ENCODE results near the gene DLX2. TPM values are rescaled to one million over a fixed set of nuclear protein-coding genes. Genes with fewer than 3 reads are reported as not detected.

The DLX2 gene
- total and polyA plus RNA-seq, 2 of the 13 experiments (the other 11 are each of a cell fraction or from before 2014, with no cell fraction given) = 0.07 to 0.15 TPM

GRCh38 chr2:172101821-172102390 lies 794 bp downstream of the DLX2 start (continued):
- TF ChIP-seq ZNF710 (CRISPR knock-in tag; IDR thresholded peaks at IDR 0.05; ENCODE audit: borderline replicate concordance) (peak; percentile 2; the same call in 1 of the 2 replicates), CAMTA2 (CRISPR knock-in tag; IDR thresholded peaks at IDR 0.05; ENCODE audit: borderline replicate concordance) (no peak), RAD21 (CRISPR knock-in tag; IDR thresholded peaks at IDR 0.05) (peak; percentile 14; the same call in 1 of the 2 replicates), ZIK1 (CRISPR knock-in tag; IDR thresholded peaks at IDR 0.05; ENCODE audit: borderline replicate concordance, low read depth) (0 out of 2 replicates have a peak, but pooled peaks have one; percentile 8), SIN3A (IDR thresholded peaks at IDR 0.05; ENCODE audit: borderline replicate concordance, low read depth, low read length) (0 out of 2 replicates have a peak, but pooled peaks have one; percentile 26), ZNF180 (CRISPR knock-in tag; IDR thresholded peaks at IDR 0.05; ENCODE audit: borderline replicate concordance, low read depth) (no peak), ETV5 (CRISPR knock-in tag; IDR thresholded peaks at IDR 0.05; ENCODE audit: borderline replicate concordance) (no peak), FUBP1 (CRISPR knock-in tag; IDR thresholded peaks at IDR 0.05; ENCODE audit: borderline replicate concordance) (0 out of 2 replicates have a peak, but pooled peaks have one; percentile 73), NFKB2 (CRISPR knock-in tag; IDR thresholded peaks at IDR 0.05; ENCODE audit: borderline replicate concordance) (0 out of 2 replicates have a peak, but pooled peaks have one; percentile 43), KDM4B (CRISPR knock-in tag; IDR thresholded peaks at IDR 0.05) (0 out of 2 replicates have a peak, but pooled peaks have one; percentile 14), PRDM10 (CRISPR knock-in tag; IDR thresholded peaks at IDR 0.05; ENCODE audit: low read depth) (no peak), ZSCAN12 (CRISPR knock-in tag; IDR thresholded peaks at IDR 0.05) (no peak), IRF9 (CRISPR knock-in tag; IDR thresholded peaks at IDR 0.05; ENCODE audit: borderline replicate concordance) (peak; percentile 43; the same call in 1 of the 2 replicates), ZNF614 (CRISPR knock-in tag; IDR thresholded peaks at IDR 0.05; ENCODE audit: borderline replicate concordance) (0 out of 2 replicates have a peak, but pooled peaks have one; percentile 9), ZNF768 (CRISPR knock-in tag; IDR thresholded peaks at IDR 0.05) (0 out of 2 replicates have a peak, but pooled peaks have one; percentile 9), WIZ (CRISPR knock-in tag; IDR thresholded peaks at IDR 0.05) (0 out of 2 replicates have a peak, but pooled peaks have one; percentile 25), ZNF253 (CRISPR knock-in tag; IDR thresholded peaks at IDR 0.05; ENCODE audit: borderline replicate concordance) (peak; percentile 24; the same call in 1 of the 2 replicates), ARNT2 (CRISPR knock-in tag; IDR thresholded peaks at IDR 0.05; ENCODE audit: low read depth) (no peak), STAG1 (CRISPR knock-in tag; IDR thresholded peaks at IDR 0.05) (no peak)
